Measurements from ENCODE around the gene MAML2. TPM values are rescaled to one million over a fixed set of nuclear protein-coding genes. Genes with fewer than 3 reads are reported as not detected.

Gene MAML2
- total RNA-seq, 1 experiment from 2014 or later, result 22.7 TPM

DNA sequence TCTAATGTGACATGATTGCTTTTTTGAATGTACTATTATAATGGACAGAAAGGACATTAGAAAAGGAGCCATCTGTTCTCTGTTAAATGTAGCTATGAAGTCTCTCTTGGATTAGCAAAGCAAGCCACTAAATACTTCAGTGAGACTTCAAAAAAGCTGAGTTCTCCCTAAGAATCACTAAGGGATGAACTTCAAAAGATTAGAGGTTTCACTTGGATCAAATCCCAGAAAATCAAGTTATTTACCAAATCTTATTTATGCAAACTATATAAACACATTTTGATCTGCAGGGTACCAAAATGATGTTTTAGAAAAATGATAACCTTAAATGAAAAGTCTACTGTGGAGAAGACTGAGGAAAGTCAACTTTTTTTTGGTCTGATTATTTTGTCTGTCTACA, 337.0 kb downstream of the MAML2 start:
- CTCF ChIA-PET, result no interaction called here
- H3K27me3 Mint-ChIP-seq (ENCODE audit: unreplicated experiment), result no peaks in the 10 kb centered on the region
- H3K36me3 Mint-ChIP-seq (ENCODE audit: insufficient read depth, unreplicated experiment), result peaks cover 4% of the 10 kb centered on the region
- BruUV-seq (replicated peaks), result no TSS peak
- peaks cover 8% of the 10 kb centered on the region for H3K4me1 Mint-ChIP-seq (ENCODE audit: low read depth, unreplicated experiment)
- peaks cover 2% of the 10 kb centered on the region for H3K9me3 Mint-ChIP-seq (ENCODE audit: low read depth, unreplicated experiment)
- no peak overlapping the region for H3K4me3 Mint-ChIP-seq (ENCODE audit: low read depth, unreplicated experiment)
- H3K27ac Mint-ChIP-seq (ENCODE audit: unreplicated experiment), result no peak overlapping the region
- intact Hi-C loops (cut with micrococcal nuclease; ENCODE audit: unreplicated experiment), result no loop called here
- TF ChIP-seq, protein P1, sequence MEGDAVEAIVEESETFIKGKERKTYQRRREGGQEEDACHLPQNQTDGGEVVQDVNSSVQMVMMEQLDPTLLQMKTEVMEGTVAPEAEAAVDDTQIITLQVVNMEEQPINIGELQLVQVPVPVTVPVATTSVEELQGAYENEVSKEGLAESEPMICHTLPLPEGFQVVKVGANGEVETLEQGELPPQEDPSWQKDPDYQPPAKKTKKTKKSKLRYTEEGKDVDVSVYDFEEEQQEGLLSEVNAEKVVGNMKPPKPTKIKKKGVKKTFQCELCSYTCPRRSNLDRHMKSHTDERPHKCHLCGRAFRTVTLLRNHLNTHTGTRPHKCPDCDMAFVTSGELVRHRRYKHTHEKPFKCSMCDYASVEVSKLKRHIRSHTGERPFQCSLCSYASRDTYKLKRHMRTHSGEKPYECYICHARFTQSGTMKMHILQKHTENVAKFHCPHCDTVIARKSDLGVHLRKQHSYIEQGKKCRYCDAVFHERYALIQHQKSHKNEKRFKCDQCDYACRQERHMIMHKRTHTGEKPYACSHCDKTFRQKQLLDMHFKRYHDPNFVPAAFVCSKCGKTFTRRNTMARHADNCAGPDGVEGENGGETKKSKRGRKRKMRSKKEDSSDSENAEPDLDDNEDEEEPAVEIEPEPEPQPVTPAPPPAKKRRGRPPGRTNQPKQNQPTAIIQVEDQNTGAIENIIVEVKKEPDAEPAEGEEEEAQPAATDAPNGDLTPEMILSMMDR (IDR thresholded peaks at IDR 0.05; ENCODE audit: unreplicated experiment), result no peak
- DNase-seq, result no peak

DNA sequence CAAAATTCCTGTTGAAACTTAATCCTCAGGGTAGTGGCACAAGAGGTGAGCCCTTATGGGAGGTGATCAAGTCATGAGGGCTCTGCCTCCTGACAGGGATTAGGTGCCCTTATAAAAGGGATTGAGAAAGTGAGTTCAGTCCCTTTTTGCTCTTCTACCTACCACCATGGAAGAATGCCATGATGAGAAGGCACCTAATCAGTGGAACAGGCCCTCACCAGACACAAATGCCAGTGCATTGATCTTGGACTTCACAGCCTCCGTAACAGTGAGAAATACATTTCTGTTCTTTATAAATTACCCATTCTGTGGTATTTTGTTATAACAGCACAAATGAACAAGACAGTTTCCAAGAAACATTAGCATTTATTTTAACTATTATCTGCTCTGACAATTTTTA, 338.1 kb downstream of the MAML2 start:
- no peak for DNase-seq
- intact Hi-C loops (cut with micrococcal nuclease; ENCODE audit: unreplicated experiment), result no loop called here
- Mint-ChIP-seq H3K36me3 (ENCODE audit: insufficient read depth, unreplicated experiment) (no peaks in the 10 kb centered on the region), H3K27ac (ENCODE audit: unreplicated experiment) (no peak overlapping the region), H3K9me3 (ENCODE audit: low read depth, unreplicated experiment) (peaks cover 2% of the 10 kb centered on the region), H3K4me3 (ENCODE audit: low read depth, unreplicated experiment) (no peak overlapping the region), H3K4me1 (ENCODE audit: low read depth, unreplicated experiment) (no peaks in the 10 kb centered on the region), H3K27me3 (ENCODE audit: unreplicated experiment) (no peaks in the 10 kb centered on the region)
- TF ChIP-seq, protein P1 (IDR thresholded peaks at IDR 0.05; ENCODE audit: unreplicated experiment), result no peak
- CTCF ChIA-PET, result interaction anchor here (0.6 kb wide), 1 partner anchor 210 kb away, joined by 3 read pairs; no protein-coding TSS in a partner anchor
- no TSS peak for BruUV-seq (replicated peaks)

DNA sequence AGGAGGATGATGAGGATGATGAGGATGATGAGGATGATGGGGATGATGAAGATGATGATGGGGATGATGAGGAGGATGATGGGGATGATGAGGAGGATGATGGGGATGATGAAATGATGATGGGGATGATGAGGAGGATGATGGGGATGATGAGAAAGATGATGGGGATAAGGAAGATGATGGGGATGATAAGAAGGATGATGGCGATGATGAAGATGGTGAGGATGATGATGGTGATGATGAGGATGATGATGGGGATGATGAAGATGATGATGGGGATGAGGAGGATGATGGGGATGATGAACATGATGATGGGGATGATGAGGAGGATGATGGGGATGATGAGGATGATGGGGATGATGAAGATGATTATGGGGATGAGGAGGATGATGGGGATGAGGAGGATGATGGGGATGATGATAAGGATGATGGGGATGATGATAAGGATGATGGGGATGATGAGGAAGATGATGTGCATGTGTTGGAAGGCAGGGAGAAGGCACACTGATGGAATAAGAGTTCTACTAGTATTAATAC, 340.2 kb downstream of the MAML2 start:
- intact Hi-C loops (cut with micrococcal nuclease; ENCODE audit: unreplicated experiment), result no loop called here
- BruUV-seq (replicated peaks), result no TSS peak
- Mint-ChIP-seq H3K9me3 (ENCODE audit: low read depth, unreplicated experiment) (peaks cover 2% of the 10 kb centered on the region), H3K4me1 (ENCODE audit: low read depth, unreplicated experiment) (no peaks in the 10 kb centered on the region), H3K4me3 (ENCODE audit: low read depth, unreplicated experiment) (no peak overlapping the region), H3K27me3 (ENCODE audit: unreplicated experiment) (no peaks in the 10 kb centered on the region), H3K27ac (ENCODE audit: unreplicated experiment) (peak overlapping the region; percentile 50), H3K36me3 (ENCODE audit: insufficient read depth, unreplicated experiment) (no peaks in the 10 kb centered on the region)
- CTCF ChIA-PET, result no interaction called here
- no peak for DNase-seq
- TF ChIP-seq, protein P1 (IDR thresholded peaks at IDR 0.05; ENCODE audit: unreplicated experiment), result no peak

DNA sequence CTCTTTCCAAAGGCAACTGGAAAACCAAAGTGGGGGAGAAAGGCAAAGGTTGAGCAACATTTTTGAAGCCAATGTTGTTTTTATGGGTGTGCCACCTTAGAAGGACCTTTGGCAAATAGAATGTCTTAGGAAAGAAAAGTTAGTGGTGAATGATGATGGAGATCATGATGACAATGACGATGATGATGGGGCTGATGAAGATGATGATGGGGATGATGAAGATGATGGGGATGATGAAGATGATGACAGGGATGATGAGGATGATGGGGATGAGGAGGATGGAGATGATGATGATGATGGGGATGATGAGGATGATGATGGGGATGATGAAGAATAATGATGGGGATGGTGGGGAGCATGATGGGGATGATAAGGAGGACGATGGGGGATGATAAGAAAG, 340.7 kb downstream of the MAML2 start:
- no peaks in the 10 kb centered on the region for H3K27me3 Mint-ChIP-seq (ENCODE audit: unreplicated experiment)
- H3K9me3 Mint-ChIP-seq (ENCODE audit: low read depth, unreplicated experiment), result peaks cover 2% of the 10 kb centered on the region
- H3K4me3 Mint-ChIP-seq (ENCODE audit: low read depth, unreplicated experiment), result no peak overlapping the region
- TF ChIP-seq, protein P1 (IDR thresholded peaks at IDR 0.05; ENCODE audit: unreplicated experiment), result no peak
- no peaks in the 10 kb centered on the region for H3K4me1 Mint-ChIP-seq (ENCODE audit: low read depth, unreplicated experiment)
- intact Hi-C loops (cut with micrococcal nuclease; ENCODE audit: unreplicated experiment), result no loop called here
- CTCF ChIA-PET, result no interaction called here
- no peak for DNase-seq
- H3K27ac Mint-ChIP-seq (ENCODE audit: unreplicated experiment), result peak overlapping the region; percentile 50
- BruUV-seq (replicated peaks), result no TSS peak
- no peaks in the 10 kb centered on the region for H3K36me3 Mint-ChIP-seq (ENCODE audit: insufficient read depth, unreplicated experiment)

All from Calu3 (cell line).